ENCODE results near the gene PIWIL1. TPM values are rescaled to one million over a fixed set of nuclear protein-coding genes. Genes with fewer than 3 reads are reported as not detected.

Gene PIWIL1
- total RNA-seq, 2 donors from 2014 or later, result not detected

DNA sequence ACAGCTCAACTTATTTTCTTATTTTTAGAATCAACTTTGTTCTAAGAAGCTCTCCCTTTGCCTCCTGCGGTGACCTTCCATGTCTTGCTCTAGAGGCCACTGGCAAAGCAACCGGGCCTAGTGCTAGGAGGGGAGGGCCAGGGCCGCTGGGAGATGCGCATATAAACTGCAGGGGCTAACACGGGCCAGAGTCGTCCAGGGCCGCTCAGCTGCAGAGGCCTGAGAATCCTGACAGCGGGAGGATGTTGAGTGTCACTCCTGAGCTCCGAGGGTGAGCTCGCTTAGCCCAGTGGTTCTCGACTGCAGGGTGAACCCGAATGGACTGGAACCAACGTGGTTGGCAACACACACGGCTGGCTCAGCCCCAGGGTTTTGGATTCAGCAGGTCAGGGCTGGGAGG lies 6.5 kb upstream of the PIWIL1 start:
- H3K4me1 ChIP-seq, result no peaks in the 10 kb centered on the region
- TF ChIP-seq, protein P1, sequence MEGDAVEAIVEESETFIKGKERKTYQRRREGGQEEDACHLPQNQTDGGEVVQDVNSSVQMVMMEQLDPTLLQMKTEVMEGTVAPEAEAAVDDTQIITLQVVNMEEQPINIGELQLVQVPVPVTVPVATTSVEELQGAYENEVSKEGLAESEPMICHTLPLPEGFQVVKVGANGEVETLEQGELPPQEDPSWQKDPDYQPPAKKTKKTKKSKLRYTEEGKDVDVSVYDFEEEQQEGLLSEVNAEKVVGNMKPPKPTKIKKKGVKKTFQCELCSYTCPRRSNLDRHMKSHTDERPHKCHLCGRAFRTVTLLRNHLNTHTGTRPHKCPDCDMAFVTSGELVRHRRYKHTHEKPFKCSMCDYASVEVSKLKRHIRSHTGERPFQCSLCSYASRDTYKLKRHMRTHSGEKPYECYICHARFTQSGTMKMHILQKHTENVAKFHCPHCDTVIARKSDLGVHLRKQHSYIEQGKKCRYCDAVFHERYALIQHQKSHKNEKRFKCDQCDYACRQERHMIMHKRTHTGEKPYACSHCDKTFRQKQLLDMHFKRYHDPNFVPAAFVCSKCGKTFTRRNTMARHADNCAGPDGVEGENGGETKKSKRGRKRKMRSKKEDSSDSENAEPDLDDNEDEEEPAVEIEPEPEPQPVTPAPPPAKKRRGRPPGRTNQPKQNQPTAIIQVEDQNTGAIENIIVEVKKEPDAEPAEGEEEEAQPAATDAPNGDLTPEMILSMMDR (IDR thresholded peaks at IDR 0.05), result no peak
- intact Hi-C loops (cut with DNase I), result no loop called here
- H3K27me3 ChIP-seq, result no peaks in the 10 kb centered on the region
- no peak overlapping the region for H3K4me3 ChIP-seq
- no peak for DNase-seq
- no peak overlapping the region for H3K27ac ChIP-seq
- no peaks in the 10 kb centered on the region for H3K9me3 ChIP-seq
- H3K9ac ChIP-seq (ENCODE audit: low read depth in 2 of 2, low read length in 2 of 2), result no peak overlapping the region
- H3K36me3 ChIP-seq, result no peaks in the 10 kb centered on the region

DNA sequence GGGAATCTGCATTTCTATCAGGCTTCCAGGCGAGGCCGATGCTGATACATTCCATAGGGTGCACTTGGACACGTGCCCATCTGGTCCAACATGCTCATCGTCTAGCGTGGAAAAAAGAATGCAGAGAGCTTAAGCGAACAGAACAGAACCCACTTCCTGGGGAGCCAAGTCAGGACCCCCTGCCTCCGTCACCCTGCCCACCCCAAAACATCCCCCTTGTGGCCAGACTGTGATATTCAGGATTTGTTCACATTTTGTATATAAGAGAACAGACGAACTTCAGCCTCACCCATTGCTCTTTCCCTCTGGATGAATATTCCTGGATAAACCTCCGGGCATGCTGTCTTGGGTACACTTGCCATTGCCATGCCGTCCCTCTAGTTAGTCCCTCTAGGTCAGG lies 4.3 kb upstream of the PIWIL1 start:
- Histone ChIP-seq H3K27me3 (no peaks in the 10 kb centered on the region), H3K9me3 (no peaks in the 10 kb centered on the region), H3K9ac (ENCODE audit: low read depth in 2 of 2, low read length in 2 of 2) (no peak overlapping the region), H3K4me1 (no peaks in the 10 kb centered on the region), H3K36me3 (no peaks in the 10 kb centered on the region), H3K27ac (no peak overlapping the region), H3K4me3 (no peak overlapping the region)
- intact Hi-C loops (cut with DNase I), result no loop called here
- DNase-seq, result no peak
- TF ChIP-seq, protein P1 (IDR thresholded peaks at IDR 0.05), result no peak

DNA sequence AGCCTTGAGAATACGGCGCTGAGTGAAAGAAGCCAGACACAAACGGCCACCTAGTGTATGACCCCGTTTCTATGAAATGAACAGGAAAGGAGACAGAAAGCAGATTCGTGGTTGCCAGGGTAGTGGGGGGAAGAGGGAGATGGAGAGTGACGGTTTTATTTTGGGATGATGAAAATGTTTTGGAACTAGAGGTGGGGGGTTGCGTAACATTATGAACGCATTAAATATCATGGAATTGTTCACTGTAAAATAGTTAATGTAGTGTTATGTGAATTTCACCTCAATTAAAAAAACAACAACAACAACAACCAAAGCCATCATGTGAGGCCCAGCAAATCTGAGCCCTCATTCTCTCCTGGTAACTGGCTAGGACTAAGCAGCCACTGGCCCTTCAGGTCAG lies 3.3 kb upstream of the PIWIL1 start:
- no peaks in the 10 kb centered on the region for H3K4me1 ChIP-seq
- H3K9me3 ChIP-seq, result no peaks in the 10 kb centered on the region
- H3K27me3 ChIP-seq, result no peaks in the 10 kb centered on the region
- no peak for DNase-seq
- TF ChIP-seq, protein P1 (IDR thresholded peaks at IDR 0.05), result no peak
- H3K4me3 ChIP-seq, result no peak overlapping the region
- intact Hi-C loops (cut with DNase I), result loop anchor here (2.0 kb wide), 1 partner anchor 288 kb away; no protein-coding TSS in a partner anchor
- H3K36me3 ChIP-seq, result no peaks in the 10 kb centered on the region
- no peak overlapping the region for H3K27ac ChIP-seq
- H3K9ac ChIP-seq (ENCODE audit: low read depth in 2 of 2, low read length in 2 of 2), result no peak overlapping the region

GRCh38 chr12:130334937-130335336 lies 2.8 kb upstream of the PIWIL1 start:
- Histone ChIP-seq H3K9me3 (no peaks in the 10 kb centered on the region), H3K4me3 (no peak overlapping the region), H3K4me1 (no peaks in the 10 kb centered on the region), H3K27ac (no peak overlapping the region), H3K9ac (ENCODE audit: low read depth in 2 of 2, low read length in 2 of 2) (no peak overlapping the region), H3K27me3 (no peaks in the 10 kb centered on the region), H3K36me3 (no peaks in the 10 kb centered on the region)
- intact Hi-C loops (cut with DNase I), result loop anchor here (2.0 kb wide), 1 partner anchor 288 kb away; no protein-coding TSS in a partner anchor
- no peak for DNase-seq
- TF ChIP-seq, protein P1 (IDR thresholded peaks at IDR 0.05), result no peak

DNA sequence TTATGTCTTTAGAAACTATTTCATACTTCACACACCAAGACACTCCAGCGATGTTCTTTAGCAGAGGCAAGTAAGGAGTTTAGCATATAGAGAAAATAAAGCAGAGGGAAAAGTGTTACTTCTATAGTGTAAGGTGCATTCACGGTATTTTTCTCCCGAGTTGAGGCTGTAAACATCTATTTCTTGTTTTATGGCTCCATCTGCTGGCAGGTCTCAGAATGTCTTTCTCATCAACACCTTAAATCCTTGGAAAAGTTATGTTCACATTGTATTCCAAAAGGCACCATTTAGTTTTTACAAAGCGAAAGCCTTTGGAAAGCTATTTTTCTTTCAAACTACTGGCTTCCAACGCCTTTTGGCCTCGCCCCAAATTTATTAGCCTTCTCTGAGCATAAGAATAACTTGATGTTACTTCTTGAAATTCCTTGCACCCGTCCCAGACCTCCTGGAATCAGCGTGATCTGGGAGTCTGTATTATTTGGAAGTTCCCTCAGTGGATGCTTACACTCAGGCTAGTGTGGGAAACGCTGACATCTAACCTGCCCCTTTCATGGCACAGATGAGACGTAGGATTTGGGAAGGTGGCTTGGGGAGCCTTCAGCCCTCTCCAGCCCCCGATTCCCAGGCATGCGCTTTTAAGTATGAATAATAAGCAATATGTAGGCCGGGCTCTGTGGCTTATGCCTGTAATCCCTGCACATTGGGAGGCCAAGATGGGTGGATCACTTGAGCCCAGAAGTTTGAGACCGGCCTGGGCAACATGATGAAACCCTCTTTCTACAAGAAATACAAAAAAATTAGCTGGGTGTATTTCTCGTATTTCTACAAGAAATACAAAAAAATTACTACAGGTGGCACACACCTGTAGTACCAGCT lies 1.9 kb upstream of the PIWIL1 start:
- Histone ChIP-seq H3K4me1 (no peaks in the 10 kb centered on the region), H3K9ac (ENCODE audit: low read depth in 2 of 2, low read length in 2 of 2) (no peak overlapping the region), H3K27me3 (no peaks in the 10 kb centered on the region), H3K4me3 (no peak overlapping the region), H3K36me3 (no peaks in the 10 kb centered on the region), H3K27ac (no peak overlapping the region), H3K9me3 (no peaks in the 10 kb centered on the region)
- DNase-seq, result peak; percentile 62
- TF ChIP-seq, protein P1 (IDR thresholded peaks at IDR 0.05), result peak; percentile 78
- intact Hi-C loops (cut with DNase I), result loop anchor here (2.0 kb wide), 1 partner anchor 289 kb away; no protein-coding TSS in a partner anchor

All from colonic mucosa (tissue), 4 donors.